ENCODE results near the gene ZNF440. TPM values are rescaled to one million over a fixed set of nuclear protein-coding genes. Genes with fewer than 3 reads are reported as not detected.

Gene ZNF440
- 11.4 TPM for total RNA-seq (2021; ENCODE audit: unreplicated experiment)
- 2.1 and 5.2 TPM in 2 replicates for polyA plus RNA-seq (2012)
- Bru-seq, nascent RNA: percentile 67 among the genes with signal in this experiment
- BruChase-seq, experiment 1, labeled RNA remaining after a 6-hour chase: percentile 70 among the genes with signal in this experiment
- BruChase-seq, experiment 2, labeled RNA remaining after a 2-hour chase: percentile 81 among the genes with signal in this experiment
- long read RNA-seq, full-length matches to known transcripts: 5 of 9 reads
- long read RNA-seq, partial matches to known transcripts: 0 of 9 reads
- long read RNA-seq, other reads (novel, unspliced or antisense): 4 of 9 reads

- Histone ChIP-seq H3K27ac (ENCODE audit: low read depth, low read length) (peak within 1 kb of the TSS; percentile 75), H3K9me3 (ENCODE audit: control insufficient read depth in 1 of 2, insufficient read depth in 1 of 2, low read depth in 1 of 2, low read length in 2 of 2) (peaks cover 2 to 5% of the 10 kb centered on the region in 2 experiments; a peak in 2 of 4 replicates), H3K9ac (ENCODE audit: low read length) (peak within 1 kb of the TSS; percentile 70), H3K4me2 (ENCODE audit: low read length) (peak within 1 kb of the TSS; percentile 91), H3K79me2 (ENCODE audit: insufficient read depth, low read length) (0 out of 2 replicates have a peak, but pooled peaks cover 4% of the 10 kb centered on the region), H3K27me3 (ENCODE audit: insufficient read depth, low read length) (no peaks in the 10 kb centered on the region), H3K4me3 (replicated peaks in 1 of 2; ENCODE audit: low read depth in 1 of 2, low read length in 2 of 2) (peak within 1 kb of the TSS; percentile 73 to 89), H3K36me3 (ENCODE audit: control insufficient read depth in 1 of 2, insufficient read depth in 2 of 2, low read length in 2 of 2) (no peaks in the 10 kb centered on the region), H4K20me1 (ENCODE audit: insufficient read depth) (no peaks in the 10 kb centered on the region), H3K4me1 (ENCODE audit: control insufficient read depth in 1 of 2, insufficient read depth in 2 of 2, low read length in 2 of 2) (peaks cover 0 to 6% of the 10 kb centered on the region in 2 experiments; a peak in 1 of 4 replicates), H2AFZ (ENCODE audit: low read depth, low read length, poor library complexity, severe bottlenecking) (peak within 1 kb of the TSS; percentile 68), H3K9me2 (ENCODE audit: insufficient read depth) (no peaks in the 10 kb centered on the region)
- ChIA-PET RAD21 (ENCODE audit: low non-redundant PET in 1 of 2, low total read pairs in 2 of 2, uncharacterized antibody in 2 of 2, unreplicated experiment in 2 of 2) (no interaction called here), POLR2A (interaction anchor here (0.9 kb wide), 1 partner anchor 119 kb away, joined by 3 read pairs; no protein-coding TSS in a partner anchor), CTCF (no interaction called here)
- peak; percentile 100 for ATAC-seq
- BruUV-seq (replicated peaks): TSS peak; percentile 48
- peak; percentile 83 for DNase-seq (ENCODE audit: low read depth, low spot score)
- intact Hi-C loops (cut with micrococcal nuclease): loop anchor here (5.0 kb wide), 2 partner anchors 117 to 173 kb away; no protein-coding TSS in a partner anchor
- TF ChIP-seq EZH2phosphoT487 (IDR thresholded peaks at IDR 0.05; ENCODE audit: borderline replicate concordance) (no peak), SIN3A (IDR thresholded peaks at IDR 0.05; ENCODE audit: low read depth) (peak; percentile 31; the same call in 1 of the 2 replicates), EZH2 (IDR thresholded peaks at IDR 0.05) (no peak), ATF3 (IDR thresholded peaks at IDR 0.05) (no peak), ZNF274 (IDR thresholded peaks at IDR 0.05; ENCODE audit: low read depth, low read length) (no peak), FOSL1 (IDR thresholded peaks at IDR 0.05; ENCODE audit: low read depth) (no peak), SP1 (IDR thresholded peaks at IDR 0.05; ENCODE audit: low read depth) (peak; percentile 60), ZBTB33 (IDR thresholded peaks at IDR 0.05; ENCODE audit: extremely low read depth, insufficient replicate concordance, low read length) (no peak), EGR1 (IDR thresholded peaks at IDR 0.05; ENCODE audit: low read depth) (no peak), POLR2A (IDR thresholded peaks at IDR 0.05; ENCODE audit: borderline replicate concordance, extremely low read depth, insufficient read depth, insufficient read length) (no peak), CTCF (IDR thresholded peaks at IDR 0.05 in 2 of 3, conservative IDR thresholded peaks at IDR 0.05 in 1 of 3; ENCODE audit: borderline replicate concordance in 1 of 3, insufficient read depth in 1 of 3, low read depth in 2 of 3, low read length in 2 of 3) (no peak), MAX (IDR thresholded peaks at IDR 0.05) (no peak; the same call in 1 of the 2 replicates), ELF1 (IDR thresholded peaks at IDR 0.05; ENCODE audit: borderline replicate concordance, low read depth) (no peak), TCF7L2 (IDR thresholded peaks at IDR 0.05; ENCODE audit: borderline replicate concordance, extremely low read depth, insufficient read depth, insufficient read length) (no peak), RAD21 (IDR thresholded peaks at IDR 0.05; ENCODE audit: low read depth) (no peak), CEBPB (IDR thresholded peaks at IDR 0.05; ENCODE audit: low read depth) (no peak), YY1 (IDR thresholded peaks at IDR 0.05; ENCODE audit: extremely low read depth, insufficient replicate concordance, low read depth, low read length) (peak; percentile 37), SRF (IDR thresholded peaks at IDR 0.05; ENCODE audit: low read depth) (no peak), JUND (IDR thresholded peaks at IDR 0.05) (no peak)
Measured at GRCh38 chr19:11814029-11814699, at the start of gene ZNF440. Gene ZNF440 (plus strand): TSS chr19:11814273. CDS start chr19:11814448, 175 bp downstream.
